ENCODE results near the gene AATF.

AATF gene

DNA sequence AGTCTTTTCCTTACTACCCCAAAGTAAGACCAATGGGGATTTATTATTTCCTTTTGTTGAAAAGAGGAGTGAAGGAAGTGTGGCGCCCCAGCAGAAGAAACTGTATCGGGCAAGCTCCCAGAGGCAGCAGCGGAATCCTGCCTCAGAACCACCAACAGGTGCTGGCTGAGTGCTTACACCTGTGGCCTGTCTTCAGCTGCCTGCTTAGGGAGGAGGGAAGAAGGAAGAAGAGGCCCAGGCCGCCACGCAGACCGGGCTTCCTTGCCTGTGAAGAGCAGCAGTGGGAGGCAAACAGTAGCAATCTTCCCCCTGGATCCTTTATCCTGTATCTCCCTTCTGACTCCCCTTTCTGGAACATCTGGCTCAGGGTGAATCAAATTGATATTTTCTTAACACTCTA, 134.7 kb downstream of the AATF start:
- DNase-seq = no peak

DNA sequence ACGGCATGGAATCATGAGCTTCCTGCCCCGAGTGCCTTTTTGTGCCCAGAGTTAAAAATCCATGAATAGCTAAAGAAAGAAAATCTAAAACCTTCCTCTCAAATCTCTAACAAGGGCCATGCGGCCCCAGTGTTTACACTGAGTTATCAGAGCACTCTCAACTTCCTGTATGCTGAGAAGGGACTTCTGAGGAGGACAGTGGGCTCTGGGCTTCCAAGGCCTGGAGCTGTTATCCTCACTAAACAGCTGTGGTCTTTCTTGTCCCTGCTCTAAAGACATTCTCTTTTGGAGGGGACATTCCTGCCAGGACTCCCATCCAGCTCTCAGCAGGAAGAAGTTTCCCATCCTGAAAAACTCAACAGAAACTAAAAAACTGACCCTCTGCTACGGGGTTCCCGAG, 135.6 kb downstream of the AATF start:
- DNase-seq = no peak

DNA sequence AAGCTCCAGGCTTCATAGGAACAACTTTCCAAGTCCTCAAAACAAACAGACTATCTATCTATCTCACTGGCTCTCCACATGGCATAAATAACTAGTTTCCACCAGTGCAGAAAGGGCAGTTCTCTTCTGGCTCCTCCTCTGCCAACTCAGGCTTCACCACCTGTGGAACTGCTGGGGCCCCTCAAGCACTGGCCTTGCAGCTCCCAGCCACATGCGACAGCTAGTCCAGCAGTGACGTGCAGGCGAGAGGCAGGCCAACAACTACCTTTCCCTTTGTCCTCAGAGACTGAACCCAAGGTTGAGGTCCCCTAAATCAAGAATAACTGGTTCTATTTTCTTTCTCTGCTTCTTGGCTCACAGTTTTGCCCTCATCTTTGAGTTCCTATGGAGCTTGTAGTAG, 137.6 kb downstream of the AATF start:
- DNase-seq = no peak

DNA sequence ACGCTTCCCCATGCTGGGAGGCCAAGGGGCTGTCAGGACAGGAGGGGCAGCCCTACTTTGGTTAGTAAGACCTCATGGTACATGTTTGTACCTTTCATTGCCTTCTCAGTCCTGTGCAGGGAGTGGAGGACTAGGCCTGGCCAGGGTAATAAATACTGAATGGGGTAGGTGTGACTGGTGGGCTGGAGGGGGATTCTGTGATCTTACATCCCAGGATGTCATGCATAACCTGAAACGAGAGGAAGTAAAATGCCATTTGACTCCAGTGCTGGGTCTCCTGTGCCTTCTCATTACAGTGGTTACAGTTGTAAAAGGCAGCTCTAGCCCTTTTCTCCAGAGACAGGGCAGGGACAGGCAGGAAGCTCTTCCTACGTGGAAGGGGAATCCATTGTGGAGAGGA, 138.2 kb downstream of the AATF start:
- no peak for DNase-seq

DNA sequence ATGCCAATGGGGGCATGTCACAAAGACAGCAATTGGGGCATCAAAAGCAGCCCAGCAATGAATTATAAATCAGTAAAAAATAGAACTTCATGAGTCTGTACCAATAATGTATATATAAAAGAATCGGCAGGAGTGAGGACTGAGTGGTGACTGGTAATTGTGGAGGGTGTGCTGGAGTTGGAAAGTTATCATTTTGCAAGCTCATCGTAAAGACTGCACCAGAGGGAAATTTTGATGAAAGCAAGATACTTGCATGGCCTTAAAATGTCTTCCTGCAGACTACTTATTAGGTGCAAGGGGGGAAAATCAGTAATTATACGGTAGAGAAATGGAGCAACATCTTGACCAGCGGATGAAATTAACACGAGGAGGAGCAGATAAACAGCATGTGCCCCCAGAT, 138.9 kb downstream of the AATF start:
- no peak for DNase-seq

DNA sequence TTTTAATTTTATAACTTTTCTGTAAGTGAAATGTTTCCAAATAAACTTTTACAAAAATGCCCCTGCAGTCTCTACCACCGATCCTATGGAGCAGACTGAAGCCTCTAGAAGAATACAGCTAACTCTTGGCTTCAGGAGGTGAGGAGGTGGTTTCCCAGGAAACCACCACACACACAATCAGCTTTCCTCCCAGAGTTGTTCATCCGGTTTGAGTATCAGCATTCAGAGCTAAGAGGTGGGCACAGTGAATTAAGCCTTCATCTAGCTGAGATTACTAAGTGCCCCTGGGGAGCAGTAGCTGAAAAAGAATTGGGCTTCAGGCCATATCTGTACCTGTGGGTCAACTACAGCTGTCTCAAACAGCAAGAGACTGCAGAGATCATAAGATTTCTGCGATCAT, 139.7 kb downstream of the AATF start:
- DNase-seq = no peak

DNA sequence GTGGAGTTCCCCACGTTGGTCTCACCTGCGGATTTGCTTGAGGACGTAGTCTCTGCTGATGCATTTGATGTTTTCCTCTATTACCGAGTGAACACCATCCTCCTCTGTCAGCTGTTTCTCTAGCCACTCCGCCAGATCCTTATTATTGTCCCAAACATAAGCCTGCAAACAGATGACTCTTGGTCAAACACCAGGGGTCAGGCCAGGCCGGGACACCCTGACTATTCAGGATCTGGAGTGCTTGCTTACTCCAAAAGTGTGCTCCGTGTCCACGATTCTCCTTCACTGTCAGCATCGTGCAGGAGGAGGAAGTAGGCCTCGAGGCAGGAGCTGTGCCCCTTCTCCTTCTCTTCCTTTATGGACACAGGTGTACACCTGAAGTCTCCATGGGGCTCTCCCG, 140.2 kb downstream of the AATF start:
- DNase-seq = no peak

DNA sequence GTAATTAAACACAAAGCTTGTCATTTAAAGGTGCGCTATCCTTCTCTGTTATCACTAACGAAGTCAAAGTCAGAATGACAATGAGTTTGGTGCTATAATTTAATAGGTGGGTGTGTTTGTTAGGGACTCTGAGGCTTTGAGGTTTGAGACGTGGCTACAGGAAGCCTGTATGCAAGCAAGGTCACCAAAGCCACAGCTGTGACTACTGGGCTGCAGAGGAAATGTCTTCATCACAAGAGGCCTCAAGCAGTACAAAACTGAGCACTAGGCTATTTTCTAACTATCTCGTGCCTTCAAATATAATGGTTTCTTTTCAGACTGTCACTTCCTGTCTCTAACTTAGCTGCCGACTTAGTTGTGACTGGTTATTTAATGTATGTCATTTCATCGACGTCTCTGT, 141.2 kb downstream of the AATF start:
- DNase-seq = no peak

DNA sequence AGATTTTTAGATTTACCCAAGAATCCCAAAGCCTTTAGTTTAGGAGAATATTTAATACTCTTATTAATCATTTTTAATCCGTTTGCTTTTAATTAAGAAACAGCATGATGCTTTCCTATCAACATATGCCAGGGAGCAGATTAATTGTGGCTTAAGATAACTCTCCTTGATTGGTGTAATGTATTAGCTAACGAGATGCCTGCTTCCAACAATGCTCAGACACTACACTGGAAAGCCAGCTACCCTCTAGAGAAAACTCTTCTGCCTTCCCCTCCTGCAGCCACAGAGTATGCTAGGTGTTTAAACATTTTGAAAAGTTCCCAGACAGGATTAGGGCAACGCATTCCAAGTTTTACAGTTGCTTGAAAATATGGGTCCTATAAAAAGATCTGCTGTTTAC, 142.2 kb downstream of the AATF start:
- no peak for DNase-seq

DNA sequence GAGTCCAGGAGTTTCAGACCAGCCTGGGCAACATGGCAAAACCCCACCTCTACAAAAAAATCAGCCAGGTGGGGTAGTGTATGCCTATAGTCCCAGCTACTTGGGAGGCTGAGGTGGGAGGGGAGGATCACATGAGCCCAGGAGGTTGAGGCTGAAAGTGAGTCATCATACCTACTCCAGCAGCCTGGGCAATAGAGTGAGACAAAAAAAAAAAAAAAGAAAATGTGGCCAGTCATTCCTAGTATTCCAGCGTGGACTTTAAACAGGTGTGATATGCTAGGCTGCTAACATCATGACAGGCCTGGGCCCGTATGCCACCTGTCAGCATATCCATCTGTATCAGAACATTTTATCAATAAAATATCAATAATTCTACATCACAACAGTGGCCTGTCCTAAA, 143.3 kb downstream of the AATF start:
- no peak for DNase-seq

DNA sequence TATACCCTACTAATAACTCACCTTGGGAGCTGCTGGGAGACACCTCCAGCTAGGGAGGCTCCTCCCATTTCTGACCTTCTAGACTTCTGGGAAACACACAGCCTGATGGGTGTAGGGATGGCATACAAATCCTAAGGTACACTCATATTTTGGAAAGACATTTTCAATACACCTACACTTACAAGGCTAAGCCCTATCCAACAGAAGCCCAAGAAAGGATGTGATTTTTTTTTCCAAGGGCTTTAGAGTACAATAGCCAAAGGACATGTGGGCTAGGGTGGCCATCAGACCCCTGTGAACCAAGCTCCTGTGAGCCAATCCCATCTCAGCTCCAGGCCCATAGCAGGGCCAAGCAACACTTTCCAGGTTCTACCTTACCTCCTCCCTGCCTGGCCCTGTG, 143.9 kb downstream of the AATF start:
- no peak for DNase-seq

DNA sequence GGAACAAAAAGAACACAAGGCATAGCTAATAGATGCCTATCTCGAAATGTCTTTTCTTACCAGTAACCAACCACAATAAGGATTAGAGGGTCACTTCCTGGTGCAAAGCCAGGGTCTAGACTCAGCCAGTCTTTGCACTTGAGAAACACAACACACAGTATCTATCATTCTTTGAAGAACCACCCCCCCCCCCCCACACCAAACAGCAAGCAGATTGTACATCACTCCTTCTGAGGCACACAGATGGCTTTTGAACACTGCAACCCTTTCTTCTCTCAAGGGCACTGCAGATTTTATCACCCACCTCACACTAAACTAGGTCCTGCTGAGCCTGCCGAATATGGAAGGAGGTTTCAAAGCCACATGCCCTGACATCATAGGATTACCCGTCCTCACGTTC, 145.6 kb downstream of the AATF start:
- DNase-seq = no peak

DNA sequence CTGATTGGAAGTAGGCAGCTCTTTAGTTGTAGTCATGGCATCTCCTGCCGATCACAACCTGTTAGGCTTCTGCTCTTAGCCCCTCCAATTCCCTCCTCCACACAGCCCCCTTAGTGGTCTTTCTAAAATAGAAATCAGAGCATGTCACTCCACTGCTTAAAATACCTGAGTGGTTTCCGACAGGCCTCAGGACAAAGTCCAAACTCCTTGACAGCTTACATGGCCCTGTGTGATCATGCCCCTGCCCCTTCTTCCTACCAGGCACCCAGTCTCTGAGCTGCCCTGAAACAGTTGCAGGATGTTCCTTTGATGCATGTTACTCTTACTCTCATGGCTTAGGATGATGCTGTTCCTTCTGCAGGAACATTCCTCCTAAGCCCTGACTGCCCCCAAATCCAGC, 147.3 kb downstream of the AATF start:
- no peak for DNase-seq

DNA sequence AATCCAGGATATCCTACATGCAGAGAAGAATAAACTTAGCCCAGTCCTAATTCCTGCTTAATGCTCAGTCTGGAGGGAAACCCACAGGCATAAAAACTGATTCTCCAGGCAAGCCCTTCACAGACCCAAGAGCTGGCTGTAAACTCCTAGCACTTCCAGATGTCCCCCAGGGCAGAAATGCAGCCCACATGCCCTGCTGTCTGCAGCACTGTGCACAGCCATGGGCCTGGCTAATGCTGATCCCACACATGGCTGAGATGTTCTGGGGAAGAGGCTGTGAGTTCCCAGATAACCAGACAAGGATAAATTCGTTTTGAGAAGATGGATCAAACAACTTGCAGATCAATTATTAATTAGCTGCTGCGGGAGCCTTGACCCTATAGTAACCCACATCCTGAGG, 148.4 kb downstream of the AATF start:
- no peak for DNase-seq

DNA sequence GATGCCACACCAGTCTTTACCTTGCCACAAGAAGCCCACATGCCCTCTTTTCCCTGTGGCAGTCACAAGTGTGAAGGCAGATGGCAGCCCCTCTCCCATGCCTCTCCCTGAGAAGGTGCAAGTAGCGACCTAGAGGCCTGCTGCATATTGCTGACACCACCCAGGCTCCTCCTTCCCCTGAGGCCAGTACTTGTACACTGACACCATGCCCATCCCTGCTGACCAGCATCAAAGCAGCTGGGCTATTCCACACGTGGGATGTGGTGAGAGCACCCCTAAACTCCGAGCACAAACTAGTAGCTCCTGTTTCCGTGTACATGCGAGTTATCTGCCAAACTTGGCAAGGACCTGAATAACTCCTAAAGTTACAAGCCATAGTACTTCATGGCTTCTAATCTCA, 149.4 kb downstream of the AATF start:
- no peak for DNase-seq

DNA sequence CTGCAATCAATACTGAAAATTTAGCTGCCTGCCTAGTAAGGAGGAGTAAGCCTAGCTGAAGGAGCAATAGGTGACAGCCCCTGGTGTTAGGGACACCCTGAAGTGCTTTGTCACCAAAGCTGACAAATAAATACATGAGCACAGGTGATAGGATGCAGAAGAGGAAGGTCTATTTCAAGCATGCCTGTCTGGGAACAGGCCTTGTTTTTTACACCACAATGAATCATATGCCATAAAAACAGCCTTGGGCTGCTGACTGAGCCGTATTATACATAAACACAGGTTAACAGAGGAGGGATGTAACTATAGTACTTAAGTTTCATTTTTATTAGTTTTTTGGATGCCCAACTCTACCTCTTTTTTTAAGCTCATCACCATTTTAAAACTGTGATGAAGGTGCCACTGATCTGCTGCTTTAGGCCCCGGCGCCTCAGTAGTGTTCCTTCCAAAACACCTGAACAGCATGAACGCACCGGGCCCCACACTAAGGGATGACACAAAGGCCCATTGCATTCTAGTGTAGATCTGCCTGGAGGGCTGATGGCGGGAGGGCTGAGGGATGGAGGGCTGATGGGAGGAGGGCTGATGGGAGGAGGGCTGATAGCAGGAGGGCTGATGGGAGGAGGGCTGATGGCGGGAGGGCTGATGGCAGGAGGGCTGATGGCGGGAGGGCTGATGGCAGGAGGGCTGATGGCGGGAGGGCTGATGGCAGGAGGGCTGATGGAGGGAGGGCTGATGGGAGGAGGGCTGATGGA, 150.3 kb downstream of the AATF start:
- DNase-seq = no peak

DNA sequence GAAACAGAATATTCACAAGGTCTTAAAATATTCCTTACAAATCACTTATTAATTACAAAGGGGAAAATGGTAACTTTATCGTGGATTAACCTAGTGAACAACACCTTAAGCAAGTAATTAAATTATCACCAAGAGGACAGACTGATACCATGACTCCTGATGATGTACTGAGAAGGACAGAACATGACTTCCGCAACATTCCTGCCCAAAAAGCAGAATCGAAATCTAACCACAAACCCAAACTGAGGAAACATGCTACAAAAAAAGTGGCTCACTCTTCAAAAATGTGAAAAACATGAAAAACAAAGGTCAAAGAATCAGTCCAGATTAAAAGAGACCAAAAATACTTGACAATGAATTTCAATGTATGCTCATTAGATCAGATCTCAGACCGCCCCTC, 151.5 kb downstream of the AATF start:
- DNase-seq = no peak

DNA sequence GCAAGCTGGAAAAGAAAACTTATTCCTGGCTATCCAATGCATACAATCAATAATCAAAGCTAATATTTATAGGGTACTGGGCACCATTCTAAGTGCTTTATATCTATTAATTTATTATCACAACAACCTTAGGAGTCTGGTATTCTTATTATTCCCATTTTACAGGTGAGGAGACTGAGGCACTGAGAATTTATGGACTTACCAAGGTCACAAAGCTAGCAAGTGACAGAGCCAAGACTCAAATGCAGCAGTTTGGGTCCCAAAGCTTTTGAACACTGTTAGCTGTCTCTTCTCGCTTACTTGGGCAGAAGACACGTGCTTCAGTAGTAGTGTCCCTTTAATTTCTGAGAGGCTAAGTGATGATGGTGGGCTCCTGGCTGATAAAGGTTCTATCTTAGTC, 152.6 kb downstream of the AATF start:
- DNase-seq = no peak

DNA sequence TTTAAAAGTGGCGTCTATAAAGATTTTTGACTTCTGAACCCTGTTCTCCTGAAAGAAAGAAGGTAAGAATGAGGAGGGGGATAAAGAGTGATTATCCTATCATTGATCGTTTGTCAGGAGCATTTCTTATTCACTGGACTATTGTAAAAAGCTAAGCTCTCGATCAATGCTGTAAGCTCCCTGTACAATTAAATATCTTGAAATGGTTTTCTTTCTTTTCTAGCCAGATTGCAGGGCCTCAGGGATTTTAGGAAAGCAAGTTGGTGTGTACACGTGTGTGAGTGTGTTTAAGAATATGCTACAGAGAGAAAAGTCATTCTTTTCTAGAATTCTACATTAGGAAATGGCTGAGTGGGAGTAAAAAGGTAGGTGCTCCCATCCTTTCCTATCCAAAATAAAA, 154.5 kb downstream of the AATF start:
- DNase-seq = no peak

DNA sequence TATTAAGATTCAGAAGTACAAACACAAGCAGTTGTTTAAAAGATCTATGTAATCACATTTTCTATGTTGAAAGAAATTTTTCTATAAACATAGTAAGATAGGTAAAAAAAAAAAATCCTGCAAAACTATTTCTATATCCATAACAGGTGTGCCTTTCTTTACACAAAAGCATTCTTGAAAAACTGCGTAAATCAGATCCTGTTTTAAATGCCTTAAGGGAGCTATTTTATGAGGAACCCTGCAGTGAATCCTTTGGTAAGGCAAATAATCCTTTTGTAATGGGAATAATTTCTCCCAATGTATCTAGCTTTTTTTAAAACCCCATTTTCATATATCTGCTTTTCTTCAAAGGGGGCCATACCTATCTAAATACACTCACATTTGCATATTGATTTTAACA, 157.3 kb downstream of the AATF start:
- DNase-seq = no peak
